LHCN-M2 (cell line): ENCODE results near the gene AIM2. TPM values are rescaled to one million over a fixed set of nuclear protein-coding genes. Genes with fewer than 3 reads are reported as not detected.
"Not testable (repeated sequence)": the region's sequence is repeated elsewhere in the genome, so short reads cannot be mapped to it uniquely, and the experiment has no call there.

Source experiments
- DNase-seq: peaks from one replicate; pipeline ENCODE4 v3.0.0-alpha.2; 2012; ENCODE audit warnings: low read depth
- total RNA-seq: library from RNA; depleted of rRNA; stranded (reverse); fragments of >200 nt; gene quantifications from 2 replicates; pipeline ENCODE4 v1.2.3, GENCODE V29; 2014

Gene AIM2
- total RNA-seq, 1 experiment from 2014 or later: not detected

GRCh38 chr1:159081626-159082025 lies 5.1 kb upstream of the AIM2 start:
- no peak for DNase-seq

DNA sequence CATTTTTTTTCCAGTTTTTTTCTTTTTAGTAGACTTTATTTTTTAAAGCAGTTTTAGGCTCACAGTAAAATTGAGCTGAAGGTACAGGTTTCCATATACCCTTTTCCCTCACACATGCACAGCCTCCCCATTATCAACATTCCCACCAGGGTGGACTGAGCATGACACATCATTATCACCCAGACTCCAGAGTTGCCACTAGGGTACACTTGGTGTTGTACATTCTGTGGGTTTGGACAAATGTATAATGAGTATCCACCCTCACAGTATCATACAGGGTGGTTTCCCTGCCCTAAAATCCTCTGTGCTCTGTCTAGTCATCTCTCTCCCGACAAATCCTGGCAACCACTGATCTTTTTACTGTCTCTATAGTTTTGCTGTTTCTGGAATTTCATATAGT lies 3.0 kb upstream of the AIM2 start:
- DNase-seq: peak; percentile 45

DNA sequence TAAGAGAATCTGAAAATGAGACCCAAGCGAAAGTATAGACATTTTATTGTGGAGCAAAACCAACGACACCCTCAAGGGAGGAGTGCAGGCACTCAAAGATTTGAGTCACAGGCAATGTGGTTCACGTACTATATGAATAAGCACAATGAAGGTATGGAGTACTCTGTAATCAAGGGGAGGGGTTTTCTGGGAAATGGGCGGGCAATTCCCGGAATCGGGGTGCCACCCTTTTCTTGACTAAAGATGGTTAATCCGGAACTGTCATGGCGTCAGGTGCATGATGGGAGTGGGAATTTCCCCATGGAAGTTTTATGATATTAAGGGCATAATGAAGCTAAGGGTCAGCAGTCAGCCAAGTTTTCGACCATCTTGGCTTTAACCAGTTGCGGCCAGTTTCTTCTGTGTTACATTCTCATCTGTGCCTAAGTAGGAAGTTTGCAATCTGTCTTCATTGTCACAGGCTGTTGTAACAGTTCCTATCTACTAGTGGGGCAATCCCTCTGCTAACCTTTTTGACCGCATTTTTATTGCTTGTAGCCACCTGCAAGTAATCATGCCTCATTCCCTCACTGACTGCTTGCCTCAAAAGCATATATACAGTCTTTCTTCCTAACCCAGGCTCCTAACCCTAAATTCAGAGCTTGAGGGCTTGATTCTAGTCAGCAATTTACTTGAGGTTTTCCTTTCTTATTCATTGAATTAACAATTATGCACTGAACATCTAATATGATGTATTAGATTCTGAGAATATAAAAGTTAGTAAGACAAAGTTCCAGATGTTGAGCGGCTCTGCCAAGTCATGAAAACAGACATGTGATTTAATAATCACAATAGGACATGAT lies 775 bp upstream of the AIM2 start:
- no peak for DNase-seq

- peak; percentile 61 for DNase-seq
Observed at GRCh38 chr1:159071970-159072582, 4.5 kb downstream of the AIM2 start.

GRCh38 chr1:159068886-159069285 lies 7.7 kb downstream of the AIM2 start:
- DNase-seq: peak; percentile 58

GRCh38 chr1:159067699-159068621 lies 8.6 kb downstream of the AIM2 start:
- DNase-seq: no peak

- no peak for DNase-seq
Observed at GRCh38 chr1:159066108-159066507, 10.5 kb downstream of the AIM2 start.

DNA sequence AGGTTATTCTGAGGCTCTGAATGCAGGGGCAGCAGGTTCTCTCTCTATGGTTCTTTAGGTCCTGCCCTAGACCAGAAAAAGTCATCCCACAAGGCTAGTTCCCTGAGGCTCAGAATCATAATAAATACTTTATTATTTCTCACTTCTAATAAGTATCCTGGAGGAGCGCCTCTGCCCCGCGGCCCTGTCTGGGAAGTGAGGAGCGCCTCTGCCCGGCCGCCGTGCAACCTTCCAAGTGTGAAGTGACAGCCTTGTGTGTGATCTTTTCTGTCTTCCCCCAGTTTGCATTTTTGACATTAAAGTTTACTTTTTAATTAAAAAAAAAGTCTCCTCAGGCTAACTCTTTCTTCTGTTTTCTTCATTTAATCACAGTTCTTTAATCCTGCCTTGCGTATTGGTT lies 11.5 kb downstream of the AIM2 start:
- DNase-seq: no peak

DNA sequence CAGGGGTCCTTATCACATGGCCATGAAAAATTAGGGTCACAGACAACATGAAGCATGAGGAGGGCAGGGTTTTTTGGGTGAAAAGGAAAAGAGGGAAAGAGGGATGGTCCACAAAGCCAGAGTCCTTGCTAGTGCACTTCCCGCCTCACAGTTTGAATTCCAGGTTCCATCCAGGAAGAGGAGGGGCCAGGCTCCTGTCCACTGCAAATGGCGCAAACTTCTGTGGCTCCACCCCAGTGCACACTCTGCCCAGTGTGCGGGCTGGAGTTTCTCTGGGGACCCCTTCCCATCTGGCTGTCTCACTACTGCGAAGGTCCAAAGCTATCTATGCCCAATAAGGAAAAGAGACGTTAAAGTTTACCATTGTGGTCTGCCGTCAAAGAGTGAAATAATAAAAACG lies 17.8 kb downstream of the AIM2 start:
- no peak for DNase-seq

GRCh38 chr1:159056069-159056698 lies 20.4 kb downstream of the AIM2 start:
- no peak for DNase-seq

- DNase-seq: no peak
Observed at GRCh38 chr1:159055181-159055641, 21.4 kb downstream of the AIM2 start.

DNA sequence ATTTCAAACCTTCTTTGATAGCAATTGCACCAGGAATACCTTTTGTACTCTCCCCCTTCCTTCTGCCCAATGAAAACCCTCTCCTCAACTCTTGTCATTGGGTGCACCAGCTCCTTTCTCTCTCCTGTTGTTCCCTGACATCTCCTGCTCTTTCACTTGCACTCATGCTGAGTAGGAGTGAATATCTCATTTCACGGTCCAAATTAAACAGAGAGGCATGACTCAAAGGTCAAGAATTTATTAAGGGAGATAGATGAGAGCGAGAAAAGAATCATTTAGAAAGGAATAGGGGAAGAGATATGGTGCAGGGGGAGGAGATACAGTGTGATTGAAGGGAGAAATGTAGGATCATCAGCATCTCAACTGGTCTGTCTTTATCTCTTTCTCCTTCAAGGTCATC lies 22.1 kb downstream of the AIM2 start:
- peak; percentile 29 for DNase-seq

DNA sequence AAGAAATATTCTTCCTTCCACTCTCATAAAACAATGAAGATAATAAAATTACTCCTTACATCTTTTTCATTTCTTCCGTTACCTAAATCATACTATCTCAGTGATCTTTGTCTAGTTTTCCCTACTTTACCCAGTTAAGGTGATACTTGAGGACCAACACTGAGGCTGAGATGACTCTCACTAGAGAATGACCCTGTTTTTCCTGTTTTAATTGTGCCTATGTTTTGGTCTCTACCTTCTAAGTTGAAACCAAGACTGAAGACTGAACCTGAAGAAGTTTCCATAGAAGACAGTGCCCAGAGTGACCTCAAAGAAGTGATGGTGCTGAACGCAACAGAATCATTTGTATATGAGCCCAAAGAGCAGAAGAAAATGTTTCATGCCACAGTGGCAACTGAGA lies 25.1 kb downstream of the AIM2 start:
- DNase-seq: no peak

DNA sequence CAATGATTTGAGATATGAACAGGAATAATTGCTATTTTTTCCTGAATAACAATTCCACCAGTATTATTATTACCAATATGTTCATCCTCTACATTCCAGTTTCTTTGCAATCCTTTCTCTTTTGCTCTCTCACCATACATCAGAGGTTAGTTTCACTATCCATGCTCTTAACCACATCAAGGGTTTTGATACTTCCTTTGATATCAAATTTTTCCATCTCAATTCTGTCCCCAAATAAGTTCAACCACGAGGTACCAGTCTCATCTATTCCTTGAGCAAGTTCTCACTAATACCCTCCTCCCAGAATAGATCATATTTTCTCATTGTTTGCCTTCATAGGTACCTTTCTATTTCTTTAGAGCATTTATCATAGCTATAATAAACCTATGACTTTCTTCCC lies 30.1 kb downstream of the AIM2 start:
- DNase-seq: not testable (repeated sequence)

GRCh38 chr1:159040893-159041724 lies 35.5 kb downstream of the AIM2 start:
- DNase-seq: no peak

DNA sequence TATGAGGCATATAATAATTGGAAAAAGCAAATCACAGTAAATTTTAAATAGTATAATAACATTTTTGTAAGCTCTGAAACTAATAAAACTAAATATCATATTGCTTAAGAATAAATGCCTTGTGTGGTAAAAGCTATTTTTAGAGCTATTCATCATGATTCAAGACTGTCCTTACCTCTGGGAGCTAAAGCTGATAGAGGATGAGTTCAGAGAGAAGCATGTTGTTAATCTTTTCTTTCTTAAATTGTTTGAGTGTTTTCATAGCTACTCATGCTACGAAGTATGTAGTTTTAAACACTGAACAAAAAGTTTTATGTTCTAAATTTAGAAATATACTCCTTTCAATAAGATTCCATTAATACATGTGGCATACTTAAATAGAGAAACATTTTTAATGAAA lies 36.4 kb downstream of the AIM2 start:
- DNase-seq: peak; percentile 69

- peak; percentile 25 for DNase-seq
Observed at GRCh38 chr1:159030877-159031447, 45.6 kb downstream of the AIM2 start.

DNA sequence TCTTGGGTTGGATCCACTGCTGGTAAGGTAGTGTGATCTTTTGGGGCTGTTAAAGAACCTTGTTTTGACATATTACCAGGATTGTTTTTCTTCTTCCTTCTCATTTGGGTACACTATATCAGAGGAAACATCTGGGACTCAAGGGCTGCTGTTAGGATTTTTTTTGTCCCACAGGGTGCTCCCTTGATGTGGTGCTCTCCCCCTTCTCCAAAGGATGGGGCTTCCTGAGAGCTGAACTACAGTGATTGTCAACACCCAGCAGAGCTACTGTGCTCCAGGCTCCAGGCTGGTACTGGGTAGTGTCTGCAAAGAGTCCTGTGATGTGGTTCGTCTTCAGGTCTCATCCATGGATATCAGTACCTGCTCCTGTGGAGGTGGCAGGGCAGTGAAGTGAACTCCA lies 46.3 kb downstream of the AIM2 start:
- no peak for DNase-seq

DNA sequence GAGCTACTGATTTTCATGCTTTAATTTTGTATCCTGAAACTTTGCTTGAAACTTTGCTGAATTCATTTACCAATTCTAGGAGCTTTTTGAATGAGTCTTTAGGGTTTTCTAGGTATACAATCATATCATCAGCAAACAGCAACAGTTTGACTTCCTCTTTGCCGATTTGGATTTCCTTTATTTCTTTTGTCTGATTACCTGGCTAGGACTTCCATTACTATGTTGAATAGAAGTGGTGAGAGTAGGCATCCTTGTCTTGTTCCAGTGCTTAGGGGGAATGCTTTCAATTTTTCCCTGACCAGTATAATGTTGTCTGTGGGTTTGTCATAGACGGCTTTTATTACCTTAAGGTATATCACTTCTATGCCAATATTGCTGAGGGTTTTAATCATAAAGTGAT lies 49.7 kb downstream of the AIM2 start:
- not testable (repeated sequence) for DNase-seq

GRCh38 chr1:159025043-159025442 lies 51.5 kb downstream of the AIM2 start:
- no peak for DNase-seq
